Umbilical cord (tissue), 2 donors: Measurements from ENCODE around the gene KLHL12. TPM values are rescaled to one million over a fixed set of nuclear protein-coding genes. Genes with fewer than 3 reads are reported as not detected.
A peak's percentile ranks its signal among the peaks of the same experiment; 100 is the strongest.
"Not testable (repeated sequence)": the region's sequence is repeated elsewhere in the genome, so short reads cannot be mapped to it uniquely, and the experiment has no call there.

Experiments used
- DNase-seq: peaks from one replicate; pipeline ENCODE4 v3.0.0-alpha.2; 2015; ENCODE audit warnings: low spot score
- total RNA-seq: library from RNA; depleted of rRNA; stranded (reverse); fragments of >200 nt; gene quantifications from one replicate; pipeline ENCODE4 v1.2.3, GENCODE V29; 2014; ENCODE audit warnings: low replicate concordance; ENCODE audit not compliant: insufficient read depth

The KLHL12 gene
- total RNA-seq, 1 donor from 2014 or later: 21.7 TPM

DNA sequence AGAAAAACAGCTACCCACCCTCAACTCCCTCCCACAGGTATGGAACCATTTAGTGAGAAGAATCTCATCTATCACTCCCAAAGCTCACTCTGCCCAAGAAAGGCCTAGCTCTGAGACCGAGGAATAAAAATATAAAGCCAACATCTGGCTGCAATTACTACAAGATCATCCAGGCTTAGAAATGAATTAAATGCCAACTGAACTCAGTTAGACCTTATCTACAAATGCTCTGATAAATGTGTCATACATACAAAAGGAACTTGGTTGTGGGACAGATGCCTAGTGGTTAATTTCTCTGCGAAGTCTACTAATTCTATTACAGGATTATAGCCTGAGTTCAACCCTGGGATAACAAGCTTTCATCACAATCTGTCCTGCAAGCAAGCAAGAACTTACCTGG, 24.4 kb upstream of the KLHL12 start:
- no peak for DNase-seq

DNA sequence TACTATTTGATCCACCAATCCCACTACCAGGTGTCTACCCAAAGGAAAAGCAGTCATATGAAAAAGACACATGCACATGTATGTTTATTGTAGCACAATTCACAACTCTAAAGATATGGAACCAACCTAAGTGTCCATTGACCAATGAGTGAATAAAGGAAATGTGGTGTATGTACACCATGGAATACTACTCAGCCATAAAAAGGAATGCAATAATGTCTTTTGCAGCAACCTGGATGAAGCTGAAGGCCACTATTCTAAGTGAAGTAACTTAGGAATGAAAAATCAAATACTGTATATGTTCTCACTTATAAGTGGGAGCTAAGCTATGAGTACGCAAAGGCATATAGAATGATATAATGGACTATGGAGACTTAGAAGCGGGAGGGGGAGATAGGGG, 18.4 kb upstream of the KLHL12 start:
- no peak for DNase-seq

DNA sequence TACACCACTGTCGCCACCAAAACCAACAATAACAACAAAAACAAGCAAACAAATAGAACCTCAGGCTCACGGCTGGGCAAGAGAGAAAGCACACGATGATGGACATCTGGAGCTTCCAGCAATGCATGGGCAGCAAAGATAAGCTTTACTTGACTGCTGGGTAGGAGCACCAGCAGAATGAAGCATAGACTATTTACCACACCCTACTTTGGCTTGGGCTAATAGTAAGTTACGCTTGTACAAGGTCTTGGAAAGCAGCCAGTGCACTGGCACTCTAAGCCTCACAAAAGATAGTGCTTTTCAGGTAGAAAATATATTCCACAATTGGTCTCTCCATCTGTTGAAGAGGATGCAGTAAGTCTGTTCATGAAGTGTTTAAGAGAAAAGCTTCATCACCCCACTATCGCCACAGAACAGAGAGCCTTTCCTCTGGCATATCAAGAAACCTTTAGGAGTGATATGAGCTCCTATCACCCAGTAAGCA, 17.4 kb upstream of the KLHL12 start:
- DNase-seq: no peak

DNA sequence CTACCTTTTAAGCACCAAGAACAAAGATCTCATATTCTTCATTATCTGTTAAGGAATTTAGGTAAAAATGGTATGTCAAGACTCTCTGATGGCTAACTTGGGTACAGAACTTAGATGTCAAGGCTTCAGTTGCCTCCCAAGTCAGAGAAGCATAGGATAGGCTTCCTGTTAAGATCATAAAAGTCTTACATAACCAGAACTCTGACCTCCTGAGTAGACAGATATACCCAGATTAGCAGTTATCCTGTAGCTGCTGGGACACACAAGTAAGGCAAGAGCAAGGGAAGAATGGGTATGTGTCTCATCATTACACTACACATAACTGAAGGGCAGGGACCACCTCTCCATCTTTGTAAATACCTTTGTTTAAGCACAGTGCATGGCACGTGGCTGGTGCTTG, 15.4 kb upstream of the KLHL12 start:
- DNase-seq: no peak

DNA sequence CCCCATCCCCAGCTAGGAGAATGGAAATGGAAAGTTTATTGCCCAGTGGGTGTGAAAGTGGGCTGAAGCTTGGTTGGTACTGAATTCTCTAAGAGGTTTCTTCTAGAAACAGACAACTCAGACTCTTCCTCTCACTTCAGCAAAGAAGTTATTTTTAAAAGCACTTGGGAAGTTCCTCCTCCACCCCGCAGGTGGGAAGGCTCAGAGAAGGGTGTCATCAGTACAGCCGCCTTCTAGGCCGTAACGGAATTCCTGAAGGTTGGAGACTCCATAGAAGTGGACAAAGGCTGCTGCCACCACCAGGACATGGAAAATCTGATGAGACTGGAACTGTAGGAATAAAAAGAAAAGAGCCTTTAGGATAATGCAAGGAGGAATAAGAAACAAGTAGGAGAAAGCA, 14.3 kb upstream of the KLHL12 start:
- DNase-seq: no peak

DNA sequence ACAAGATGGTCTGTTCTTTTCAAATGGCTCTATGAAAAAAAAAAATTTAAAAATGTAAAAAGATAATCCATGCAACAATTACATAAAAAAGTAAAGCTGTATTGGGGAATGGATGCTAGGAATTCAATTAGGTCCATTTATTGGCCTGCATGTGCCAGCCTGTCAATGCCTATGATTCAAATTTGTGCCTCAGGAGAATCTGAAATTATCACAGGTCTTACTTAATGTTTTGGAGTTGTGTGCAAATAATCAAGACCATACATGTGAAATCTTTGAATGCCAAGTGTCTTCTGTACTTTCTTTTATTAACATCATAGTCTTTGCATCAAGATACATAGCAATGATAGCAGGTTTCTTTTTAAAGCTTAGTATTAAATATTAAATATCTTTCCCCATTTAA, 13.5 kb upstream of the KLHL12 start:
- no peak for DNase-seq

DNA sequence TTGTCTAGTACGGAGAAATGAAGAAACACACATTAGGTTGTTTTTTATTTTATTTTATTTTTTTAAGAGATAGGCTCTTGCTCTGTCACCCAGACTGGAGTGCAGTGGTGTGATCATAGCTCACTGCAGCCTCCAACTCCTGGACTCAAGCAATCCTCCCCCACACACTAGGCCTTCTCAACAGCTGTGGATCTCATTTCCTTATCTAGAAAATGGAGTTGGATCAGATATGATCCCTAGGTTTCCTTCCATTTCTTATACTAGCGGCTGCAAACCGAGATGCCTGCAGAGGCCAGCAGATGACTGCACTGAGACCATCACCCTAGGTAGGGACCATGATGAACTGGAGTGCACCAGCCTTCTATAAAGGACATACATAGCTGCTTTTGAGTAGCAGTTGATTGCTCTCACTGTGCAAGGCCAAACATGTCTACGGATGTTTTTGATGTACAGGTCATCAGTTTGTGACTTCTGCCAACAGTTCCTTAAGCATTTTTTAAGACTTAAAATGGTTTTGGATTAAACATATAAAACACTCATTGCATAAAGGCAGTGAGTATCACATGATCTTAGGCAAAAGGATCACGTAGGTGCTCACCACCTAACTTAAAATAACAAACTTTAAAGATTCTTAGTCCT, 11.4 kb upstream of the KLHL12 start:
- no peak for DNase-seq

DNA sequence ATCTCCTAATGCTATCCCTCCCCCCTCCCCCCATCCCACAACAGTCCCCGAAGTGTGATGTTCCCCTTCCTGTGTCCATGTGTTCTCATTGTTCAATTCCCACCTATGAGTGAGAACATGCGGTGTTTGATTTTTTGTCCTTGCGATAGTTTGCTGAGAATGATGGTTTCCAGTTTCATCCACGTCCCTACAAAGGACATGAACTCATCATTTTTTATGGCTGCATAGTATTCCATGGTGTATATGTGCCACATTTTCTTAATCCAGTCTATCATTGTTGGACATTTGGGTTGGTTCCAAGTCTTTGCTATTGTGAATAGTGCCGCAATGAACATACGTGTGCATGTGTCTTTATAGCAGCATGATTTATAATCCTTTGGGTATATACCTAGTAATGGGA, 9.4 kb upstream of the KLHL12 start:
- not testable (repeated sequence) for DNase-seq

DNA sequence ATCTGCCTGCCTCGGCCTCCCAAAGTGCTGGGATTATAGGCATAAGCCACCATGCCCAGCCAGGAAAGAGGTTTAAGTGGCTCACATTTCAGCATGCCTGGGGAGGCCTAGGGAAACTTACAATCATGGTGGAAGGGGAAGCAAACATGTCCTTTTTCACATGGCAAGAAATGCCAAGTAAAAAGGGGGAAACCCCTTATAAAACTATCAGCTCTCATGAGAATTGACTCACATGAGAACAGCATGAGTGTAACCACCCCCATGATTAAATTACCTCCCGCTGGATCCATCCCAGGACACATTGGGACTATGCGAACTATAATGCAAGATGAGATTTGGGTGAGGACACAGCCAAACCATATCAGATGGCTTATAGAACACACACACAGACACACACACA, 8.8 kb upstream of the KLHL12 start:
- no peak for DNase-seq

DNA sequence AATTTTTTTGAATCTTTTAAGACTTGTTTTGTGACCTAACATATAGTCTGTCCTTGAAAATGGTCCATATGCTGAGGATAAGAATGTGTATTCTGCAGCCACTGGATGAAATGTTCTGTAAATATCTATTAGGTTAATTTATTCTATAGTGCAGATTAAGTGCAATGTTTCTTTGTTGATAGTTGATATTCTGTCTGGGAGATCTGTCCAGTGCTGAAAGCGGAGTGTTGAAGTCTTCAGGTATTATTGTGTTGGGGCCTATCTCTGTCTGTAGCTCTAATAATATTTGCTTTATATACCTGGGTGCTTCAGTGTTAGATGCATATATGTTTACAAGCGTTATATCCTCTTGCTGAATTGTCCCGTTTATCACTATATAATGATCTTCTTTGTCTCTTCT, 7.7 kb upstream of the KLHL12 start:
- no peak for DNase-seq

DNA sequence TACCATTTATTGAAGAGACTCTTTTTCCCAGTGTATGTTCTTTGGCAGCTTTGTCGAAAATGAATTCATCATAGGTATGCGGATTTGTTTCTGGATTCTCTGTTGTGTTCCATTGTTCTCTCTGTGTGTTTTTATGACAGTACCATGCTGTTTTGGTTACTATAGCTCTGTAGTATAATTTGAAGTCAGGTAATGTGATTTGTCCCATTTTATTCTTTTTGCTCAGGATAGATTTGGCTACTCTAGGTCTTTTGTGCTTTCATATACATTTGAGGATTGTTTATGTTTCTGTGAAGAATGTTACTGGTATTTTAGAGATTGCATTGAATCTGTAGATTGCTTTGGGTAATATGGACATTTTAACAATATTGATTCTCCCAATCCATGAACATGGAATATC, 5.4 kb upstream of the KLHL12 start:
- DNase-seq: no peak

DNA sequence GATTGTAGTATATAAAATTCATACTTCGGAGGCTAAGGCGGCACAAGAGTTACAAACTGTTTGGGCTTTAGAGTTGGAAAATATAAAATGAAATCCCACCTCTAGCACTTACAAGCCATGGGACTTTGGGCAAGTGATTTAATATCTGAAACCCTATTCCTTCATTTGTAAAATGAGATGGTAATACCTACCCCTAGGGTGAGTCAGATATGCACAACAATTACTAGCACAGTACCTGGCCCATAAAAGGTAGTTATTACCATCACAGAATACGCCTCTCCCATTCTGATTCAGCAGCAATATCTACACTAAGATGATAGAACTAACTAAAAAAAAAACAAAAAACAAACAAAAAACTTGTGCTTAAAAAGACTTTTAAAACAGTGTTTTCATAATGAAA, 3.5 kb downstream of the KLHL12 start:
- DNase-seq: no peak

DNA sequence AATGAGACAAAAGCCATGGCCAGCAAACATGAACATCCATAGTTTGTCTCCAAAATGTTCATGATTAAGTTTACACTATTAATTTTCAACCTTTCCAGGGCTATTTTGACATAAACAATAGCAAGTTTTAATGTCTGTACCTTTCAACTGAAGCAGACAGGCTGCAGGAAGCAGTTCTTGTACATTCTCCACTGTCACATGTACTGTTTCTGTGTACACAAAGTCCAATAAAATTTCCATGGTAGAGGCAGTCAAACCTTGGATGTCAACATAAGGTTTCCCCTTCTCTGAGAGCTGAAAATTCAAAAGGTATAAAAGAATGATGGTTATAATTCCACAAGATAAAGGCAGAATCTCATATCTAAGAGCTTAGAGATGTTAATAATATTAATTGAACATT, 7.4 kb downstream of the KLHL12 start:
- DNase-seq: no peak

DNA sequence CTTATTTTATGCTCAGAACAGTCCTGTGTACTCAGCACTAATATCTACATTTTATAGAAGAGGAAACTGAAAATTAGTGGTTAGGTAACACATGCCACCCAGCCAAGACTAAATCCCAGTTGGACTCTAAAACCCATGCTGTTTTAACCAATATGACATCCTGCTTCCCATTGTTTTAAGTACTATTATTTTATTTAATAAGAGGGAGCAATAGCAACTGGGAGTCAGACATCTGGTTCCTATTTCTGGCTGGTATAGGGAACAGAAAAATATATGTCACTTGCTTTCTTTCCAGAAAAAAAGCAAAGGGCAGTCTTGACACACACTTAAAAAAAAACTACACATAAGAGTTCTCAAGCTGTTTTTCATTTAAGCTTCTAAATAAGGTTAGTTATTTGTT, 11.9 kb downstream of the KLHL12 start:
- DNase-seq: no peak

DNA sequence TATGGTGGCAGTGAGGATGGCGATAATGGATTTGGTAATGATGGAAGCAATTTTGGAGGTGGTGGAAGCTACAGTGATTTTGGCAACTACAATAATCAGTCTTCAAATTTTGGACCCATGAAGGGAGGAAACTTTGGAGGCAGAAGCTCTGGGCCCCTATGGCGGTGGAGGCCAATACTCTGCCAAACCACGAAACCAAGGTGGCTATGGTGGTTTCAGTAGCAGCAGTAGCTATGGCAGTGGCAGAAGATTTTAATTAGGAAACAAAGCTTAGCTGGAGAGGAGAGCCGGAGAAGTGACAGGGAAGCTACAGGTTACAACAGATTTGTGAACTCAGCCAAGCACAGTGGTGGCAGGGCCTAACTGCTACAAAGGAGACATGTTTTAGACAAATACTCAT, 14.6 kb downstream of the KLHL12 start:
- DNase-seq: not testable (repeated sequence)

DNA sequence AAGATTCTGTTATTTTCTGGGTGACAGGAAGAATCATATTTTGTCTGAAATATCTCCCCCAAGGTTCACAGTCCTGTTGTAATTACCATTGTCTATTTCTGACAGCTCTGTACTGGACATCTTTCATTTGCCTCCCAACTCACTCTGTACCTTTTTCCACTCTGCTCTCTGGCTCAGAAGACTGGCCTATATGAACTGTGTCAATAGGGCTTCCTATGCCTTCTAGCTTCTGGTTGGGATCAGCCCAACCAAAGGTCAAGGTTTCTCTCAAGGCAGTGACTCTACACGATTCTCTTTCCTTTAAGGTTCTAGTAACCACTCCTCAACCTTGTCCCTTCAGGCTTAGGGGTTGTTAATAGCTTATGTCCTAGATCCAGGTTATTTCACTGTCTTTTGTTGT, 17.5 kb downstream of the KLHL12 start:
- no peak for DNase-seq

DNA sequence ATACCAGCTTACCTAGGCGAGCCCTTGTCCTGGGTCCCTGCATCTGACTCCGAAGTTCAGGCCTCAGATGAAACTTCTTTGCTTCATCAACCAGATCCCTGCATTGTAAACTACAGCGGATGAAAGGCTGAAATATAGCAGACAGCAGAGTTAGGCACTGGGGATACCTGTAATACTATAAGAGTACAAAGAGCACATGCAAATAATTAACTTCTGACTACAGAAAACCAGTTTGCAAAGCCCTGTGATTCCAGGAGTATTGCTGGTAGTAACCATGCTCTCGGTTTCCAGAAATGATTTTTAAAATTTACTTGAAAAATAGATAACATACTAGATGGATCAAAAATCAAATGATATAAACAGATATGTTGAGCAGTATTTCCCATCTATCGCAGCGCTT, 18.0 kb downstream of the KLHL12 start:
- no peak for DNase-seq

DNA sequence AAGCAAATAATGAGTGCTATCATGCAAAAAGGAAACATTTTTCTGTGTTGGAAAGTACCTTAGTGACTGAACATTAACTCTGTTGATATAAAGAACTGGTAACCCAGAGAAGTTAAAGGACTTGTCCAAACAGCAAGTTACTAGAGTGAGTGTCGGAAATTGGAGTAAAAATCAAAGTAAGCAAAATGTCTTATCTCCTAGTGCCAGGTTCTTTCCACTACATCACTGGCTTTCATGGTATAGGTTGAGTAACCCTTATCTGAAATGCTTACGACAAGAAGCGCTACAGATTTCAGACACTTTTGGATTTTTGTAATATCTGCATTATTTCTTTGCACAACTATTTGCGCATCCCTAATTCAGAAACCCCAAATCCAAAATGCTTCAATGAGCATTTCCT, 21.7 kb downstream of the KLHL12 start:
- no peak for DNase-seq

DNA sequence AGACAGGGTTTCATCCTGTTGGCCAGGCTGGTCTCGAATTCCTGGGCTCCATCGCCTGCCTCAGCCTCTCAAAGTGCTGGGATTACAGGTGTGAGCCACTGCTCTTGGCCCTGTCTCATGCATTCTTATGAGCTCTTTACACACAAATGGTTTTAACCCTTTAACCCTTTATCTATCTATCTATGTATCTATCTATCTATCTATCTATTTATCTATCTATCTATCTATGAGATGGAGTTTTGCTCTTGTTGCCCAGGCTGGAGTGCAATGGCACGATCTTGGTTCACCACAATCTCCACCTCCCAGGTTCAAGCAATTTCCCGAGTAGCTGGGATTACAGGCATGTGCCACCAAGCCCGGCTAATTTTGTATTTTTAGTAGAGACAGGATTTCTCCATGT, 23.2 kb downstream of the KLHL12 start:
- DNase-seq: not testable (repeated sequence)

DNA sequence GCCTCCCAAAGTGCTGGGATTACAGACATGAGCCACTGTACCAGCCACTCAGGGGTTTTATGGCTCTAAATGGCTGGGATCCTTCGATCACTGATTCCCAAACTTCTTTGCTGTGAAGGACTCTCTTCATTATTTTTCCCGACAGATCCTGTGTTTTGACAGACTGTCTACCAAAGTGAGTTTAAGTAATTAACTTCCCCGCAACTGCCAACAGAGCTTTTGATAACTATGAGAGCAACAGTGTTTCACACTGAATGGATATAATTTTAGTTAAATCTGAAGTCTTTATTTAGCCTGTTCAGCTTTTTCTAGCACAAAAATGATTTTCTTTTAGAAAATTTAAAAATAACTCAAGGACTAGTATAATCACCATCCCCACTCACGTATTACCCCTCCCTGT, 25.5 kb downstream of the KLHL12 start:
- DNase-seq: no peak

DNA sequence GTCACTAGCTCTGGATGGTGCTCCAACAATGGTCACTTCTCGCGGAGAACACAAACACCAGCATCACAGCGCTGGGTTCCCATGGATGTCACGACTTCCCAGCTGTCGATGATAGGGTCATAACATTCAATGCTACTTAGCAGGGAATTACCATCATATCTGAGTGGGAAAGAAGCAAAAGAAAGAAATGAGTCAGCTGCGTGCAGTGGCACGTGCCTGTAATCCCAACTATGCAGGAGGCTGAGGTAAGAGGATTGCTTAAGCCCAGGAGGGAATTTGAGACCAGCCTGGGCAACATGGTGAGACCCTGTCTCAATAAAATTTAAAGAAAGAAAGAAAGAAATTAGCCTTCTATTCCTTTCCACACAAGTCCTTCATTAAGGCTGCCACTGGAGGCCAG, 34.5 kb downstream of the KLHL12 start:
- DNase-seq: no peak

DNA sequence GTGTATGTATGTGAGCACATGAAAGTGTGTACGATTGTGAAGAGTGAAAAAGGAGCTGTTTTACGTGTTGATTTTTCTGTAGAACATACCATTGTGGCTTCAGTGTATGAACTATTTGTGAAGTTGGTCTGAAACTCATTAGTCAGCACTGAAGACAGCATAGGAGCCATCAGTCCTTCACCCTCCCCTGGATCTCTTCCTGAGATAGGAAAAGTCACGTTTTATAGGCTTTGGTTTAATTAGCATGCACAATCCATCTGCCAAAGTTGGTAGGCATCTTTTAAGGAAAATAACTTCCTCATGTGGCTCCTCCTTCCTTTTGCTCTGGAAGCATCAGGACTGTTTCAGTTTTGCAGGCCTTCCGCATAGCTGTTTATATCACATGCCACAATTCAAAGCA, 36.6 kb downstream of the KLHL12 start:
- DNase-seq: no peak

DNA sequence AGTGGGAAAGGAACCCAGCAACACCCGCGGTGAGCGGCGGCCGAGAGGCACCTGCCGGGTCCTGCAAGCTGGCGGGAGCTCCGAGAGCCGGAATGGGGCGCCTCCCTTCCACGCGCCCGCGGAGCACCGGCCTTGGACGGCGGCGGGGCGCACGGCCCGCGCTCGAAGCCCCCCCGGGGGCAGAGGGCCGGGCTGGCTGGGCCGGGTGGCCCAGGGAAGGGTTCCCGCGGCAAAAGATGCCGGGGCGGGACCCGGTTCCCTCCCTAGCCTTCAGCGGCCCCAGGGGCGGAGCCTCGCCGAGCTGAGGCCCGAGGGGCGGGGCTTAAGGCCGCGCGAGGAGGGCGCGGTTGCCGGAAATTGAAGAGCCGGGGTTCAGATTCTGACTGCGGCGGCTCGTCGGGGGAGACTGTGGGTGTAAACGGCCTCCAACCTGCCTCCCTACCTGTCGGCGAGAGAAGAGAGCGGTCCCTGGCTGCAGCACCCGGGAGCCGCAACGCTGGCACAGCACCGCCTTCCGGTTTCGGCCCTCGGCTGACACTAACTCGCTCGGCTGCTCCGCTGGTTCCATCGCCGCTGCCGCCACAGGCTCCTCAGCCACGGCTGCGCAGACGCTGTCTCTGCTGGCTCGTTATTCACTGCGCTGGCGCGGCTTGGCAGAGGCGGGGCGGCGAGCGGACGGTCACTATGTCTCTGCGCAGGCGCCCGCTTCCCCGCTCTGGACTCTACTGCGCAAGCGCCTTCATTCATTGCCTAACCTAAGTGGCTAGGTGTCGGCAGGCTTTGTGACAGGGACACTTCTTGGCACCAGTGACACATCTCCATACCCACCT, 38.3 kb downstream of the KLHL12 start, which contains the start of gene RABIF:
RABIF (minus strand) TSS at position 619 of the 830 bp plus-strand sequence; CDS start at position 568, 51 bp downstream.
- DNase-seq: peak; percentile 98
